HepG2 (cell line): ENCODE measurements around the gene HNRNPM. TPM values are rescaled to one million over a fixed set of nuclear protein-coding genes. Genes with fewer than 3 reads are reported as not detected.

Experiments used
- ELF3 ChIP-seq: IDR thresholded peaks from 2 replicates; pipeline ENCODE4 v1.6.1; 2016; ENCODE audit warnings: missing genetic modification reagents, missing compliant biosample characterization
- ELK4 ChIP-seq: sonication (generic); formaldehyde crosslinking; IDR thresholded peaks from 2 replicates; pipeline ENCODE4 v1.9.0; 2021; ENCODE audit warnings: missing genetic modification reagents, borderline replicate concordance
- GATAD2A ChIP-seq: IDR thresholded peaks from 2 replicates; pipeline ENCODE4 v1.6.1; 2016
- NFKBIZ ChIP-seq: IDR thresholded peaks from 2 replicates; pipeline ENCODE4 v1.6.1; 2018; ENCODE audit warnings: missing genetic modification reagents, missing compliant biosample characterization
- PRMT3 ChIP-seq: sonication (generic); formaldehyde crosslinking; IDR thresholded peaks from 2 replicates; pipeline ENCODE4 v1.8.1; 2022; ENCODE audit warnings: low read depth, mild to moderate bottlenecking, moderate library complexity, missing genetic modification reagents, borderline replicate concordance
- SP140L ChIP-seq: sonication (generic); formaldehyde crosslinking; IDR thresholded peaks from 2 replicates; pipeline ENCODE4 v1.4.0; 2020; ENCODE audit warnings: missing genetic modification reagents, borderline replicate concordance
- SUZ12 ChIP-seq: fragments of 150-350 bp; IDR thresholded peaks from 2 replicates; pipeline ENCODE4 v1.6.1; 2014; ENCODE audit warnings: low read depth, low read length
- TCF7L2 ChIP-seq: IDR thresholded peaks from 2 replicates; pipeline ENCODE4 v1.6.1; 2011; ENCODE audit warnings: mild to moderate bottlenecking, low read depth, low read length, moderate library complexity
- THAP11 ChIP-seq: IDR thresholded peaks from 2 replicates; pipeline ENCODE4 v1.6.1; 2016; ENCODE audit warnings: missing biosample characterization, missing genetic modification reagents
- TOE1 ChIP-seq: sonication (generic); formaldehyde crosslinking; IDR thresholded peaks from 2 replicates; pipeline ENCODE4 v1.4.0; 2020; ENCODE audit warnings: mild to moderate bottlenecking, missing genetic modification reagents
- ZFP36L1 ChIP-seq: sonication (generic); formaldehyde crosslinking; IDR thresholded peaks from 2 replicates; pipeline ENCODE4 v1.8.0; 2022; ENCODE audit warnings: mild to moderate bottlenecking, missing genetic modification reagents, moderate library complexity
- ZNF138 ChIP-seq: sonication (generic); formaldehyde crosslinking; IDR thresholded peaks from 2 replicates; pipeline ENCODE4 v1.5.0; 2020; ENCODE audit warnings: mild to moderate bottlenecking, low read depth, missing genetic modification reagents
- ZNF142 ChIP-seq: sonication (generic); formaldehyde crosslinking; IDR thresholded peaks from 2 replicates; pipeline ENCODE4 v1.4.0; 2020; ENCODE audit warnings: missing genetic modification reagents
- ZNF430 ChIP-seq: sonication (generic); formaldehyde crosslinking; IDR thresholded peaks from 2 replicates; pipeline ENCODE4 v1.9.0; 2021; ENCODE audit warnings: mild to moderate bottlenecking, missing genetic modification reagents
- ZNF547 ChIP-seq: sonication (generic); formaldehyde crosslinking; IDR thresholded peaks from 2 replicates; pipeline ENCODE4 v1.5.1; 2020; ENCODE audit warnings: mild to moderate bottlenecking, missing genetic modification reagents
- ZNF646 ChIP-seq: sonication (generic); formaldehyde crosslinking; IDR thresholded peaks from 2 replicates; pipeline ENCODE4 v1.9.0; 2021; ENCODE audit warnings: mild to moderate bottlenecking, missing genetic modification reagents
- ZNF761 ChIP-seq: sonication (generic); formaldehyde crosslinking; conservative IDR thresholded peaks from 2 replicates; pipeline ENCODE4 v1.4.0; 2020; ENCODE audit warnings: mild to moderate bottlenecking, missing genetic modification reagents
- polyA plus RNA-seq, 8 experiments: library from polyadenylated mRNA; depleted of rRNA in 3 of 8; stranded (reverse) in 7 of 8; unstranded in 1 of 8; fragments of >200 nt; fragmentation: Illumina TruSeq in 4 of 8; extraction: Trizol in 4 of 8; gene quantifications; 2 replicates each; pipeline versions ENCODE4 v1.2.1 to v1.2.3, GENCODE V29; 2011 to 2016; ENCODE audit warnings: low read depth in 4 of 8, missing spikeins in 1 of 8, mixed read lengths in 1 of 8; ENCODE audit not compliant: insufficient read depth in 1 of 8
- total RNA-seq, 5 experiments: library from RNA; depleted of rRNA; stranded (reverse); fragments of >200 nt; fragmentation: Illumina TruSeq; extraction: Trizol; gene quantifications; 2 replicates each; pipeline ENCODE4 v1.2.3, GENCODE V29; 2016; ENCODE audit warnings: low read depth in 1 of 5

The HNRNPM gene
- total and polyA plus RNA-seq, 2 of the 13 experiments (the other 11 are each of a cell fraction or from before 2014, with no cell fraction given) = 56.7 to 102 TPM

- TF ChIP-seq ZNF142 (CRISPR knock-in tag) (peak; percentile 70; the same call in 1 of the 2 replicates), NFKBIZ (no peak), ZFP36L1 (no peak), TCF7L2 (no peak), ZNF430 (CRISPR knock-in tag) (no peak), SUZ12 (no peak), TOE1 (no peak), SP140L (no peak), ELK4 (CRISPR knock-in tag) (no peak), GATAD2A (CRISPR knock-in tag) (no peak), ZNF138 (CRISPR knock-in tag) (no peak), THAP11 (CRISPR knock-in tag) (0 out of 2 replicates have a peak, but pooled peaks have one; percentile 39), ZNF761 (CRISPR knock-in tag) (no peak), ZNF547 (CRISPR knock-in tag) (0 out of 2 replicates have a peak, but pooled peaks have one; percentile 26), PRMT3 (CRISPR knock-in tag) (no peak), ELF3 (CRISPR knock-in tag) (no peak), ZNF646 (CRISPR knock-in tag) (no peak)
Measured at GRCh38 chr19:8526345-8527091, 81.7 kb downstream of the HNRNPM start (continued).
